Measurements from ENCODE around the gene LRTM1. TPM values are rescaled to one million over a fixed set of nuclear protein-coding genes. Genes with fewer than 3 reads are reported as not detected.

LRTM1 gene
- total RNA-seq, 1 donor from 2014 or later, result not detected

DNA sequence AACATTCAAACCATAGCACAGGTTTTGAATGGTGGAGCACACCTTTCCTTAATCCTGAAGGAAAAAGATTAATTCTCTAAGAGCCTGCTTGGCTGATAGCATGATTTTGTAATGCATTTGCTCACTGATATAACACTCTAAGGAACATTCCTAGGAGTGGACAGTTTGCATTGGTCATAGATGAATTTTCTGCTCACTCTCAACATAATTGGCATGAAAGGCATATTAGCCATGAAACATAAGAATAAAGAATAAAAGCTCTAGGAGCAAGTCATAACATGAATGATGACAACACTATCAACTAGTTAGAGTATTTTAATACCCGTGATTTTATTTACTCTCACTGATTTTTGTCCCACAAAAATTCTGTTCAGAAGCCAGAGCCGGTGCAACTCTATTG is 34.3 kb upstream of the LRTM1 start:
- Mint-ChIP-seq H3K36me3 (ENCODE audit: low read depth, unreplicated experiment) (no peaks in the 10 kb centered on the region), H3K4me3 (ENCODE audit: unreplicated experiment) (no peak overlapping the region), H3K27ac (ENCODE audit: unreplicated experiment) (no peak overlapping the region), H3K27me3 (ENCODE audit: unreplicated experiment) (no peaks in the 10 kb centered on the region), H3K9me3 (ENCODE audit: unreplicated experiment) (no peaks in the 10 kb centered on the region), H3K4me1 (ENCODE audit: unreplicated experiment) (peaks cover 26% of the 10 kb centered on the region)
- no peak for DNase-seq (ENCODE audit: low spot score)
- TF ChIP-seq, protein P1, sequence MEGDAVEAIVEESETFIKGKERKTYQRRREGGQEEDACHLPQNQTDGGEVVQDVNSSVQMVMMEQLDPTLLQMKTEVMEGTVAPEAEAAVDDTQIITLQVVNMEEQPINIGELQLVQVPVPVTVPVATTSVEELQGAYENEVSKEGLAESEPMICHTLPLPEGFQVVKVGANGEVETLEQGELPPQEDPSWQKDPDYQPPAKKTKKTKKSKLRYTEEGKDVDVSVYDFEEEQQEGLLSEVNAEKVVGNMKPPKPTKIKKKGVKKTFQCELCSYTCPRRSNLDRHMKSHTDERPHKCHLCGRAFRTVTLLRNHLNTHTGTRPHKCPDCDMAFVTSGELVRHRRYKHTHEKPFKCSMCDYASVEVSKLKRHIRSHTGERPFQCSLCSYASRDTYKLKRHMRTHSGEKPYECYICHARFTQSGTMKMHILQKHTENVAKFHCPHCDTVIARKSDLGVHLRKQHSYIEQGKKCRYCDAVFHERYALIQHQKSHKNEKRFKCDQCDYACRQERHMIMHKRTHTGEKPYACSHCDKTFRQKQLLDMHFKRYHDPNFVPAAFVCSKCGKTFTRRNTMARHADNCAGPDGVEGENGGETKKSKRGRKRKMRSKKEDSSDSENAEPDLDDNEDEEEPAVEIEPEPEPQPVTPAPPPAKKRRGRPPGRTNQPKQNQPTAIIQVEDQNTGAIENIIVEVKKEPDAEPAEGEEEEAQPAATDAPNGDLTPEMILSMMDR (IDR thresholded peaks at IDR 0.05; ENCODE audit: unreplicated experiment), result no peak

DNA sequence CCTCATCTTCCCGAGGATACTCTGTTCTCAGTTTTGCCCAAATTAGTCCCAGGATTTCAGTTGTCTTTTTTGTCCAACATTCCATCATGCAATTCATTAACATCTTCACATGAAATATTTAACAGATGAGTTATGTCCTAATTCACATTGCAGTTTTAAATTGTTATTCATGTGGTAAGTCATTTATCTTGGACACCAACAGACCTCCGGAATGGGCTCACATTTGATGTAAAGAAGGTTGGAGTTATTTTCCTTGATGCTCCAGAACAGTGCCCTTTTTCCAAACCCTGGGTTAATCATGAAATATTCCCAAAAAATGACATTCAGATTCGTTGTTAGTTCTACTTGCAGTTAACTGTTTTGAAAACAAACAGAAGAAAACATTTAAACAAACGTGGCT is 32.8 kb upstream of the LRTM1 start:
- peaks cover 31% of the 10 kb centered on the region for H3K4me1 Mint-ChIP-seq (ENCODE audit: unreplicated experiment)
- DNase-seq (ENCODE audit: low spot score), result no peak
- TF ChIP-seq, protein P1 (IDR thresholded peaks at IDR 0.05; ENCODE audit: unreplicated experiment), result no peak
- H3K9me3 Mint-ChIP-seq (ENCODE audit: unreplicated experiment), result no peaks in the 10 kb centered on the region
- no peak overlapping the region for H3K4me3 Mint-ChIP-seq (ENCODE audit: unreplicated experiment)
- no peaks in the 10 kb centered on the region for H3K27me3 Mint-ChIP-seq (ENCODE audit: unreplicated experiment)
- H3K27ac Mint-ChIP-seq (ENCODE audit: unreplicated experiment), result no peak overlapping the region
- H3K36me3 Mint-ChIP-seq (ENCODE audit: low read depth, unreplicated experiment), result no peaks in the 10 kb centered on the region

DNA sequence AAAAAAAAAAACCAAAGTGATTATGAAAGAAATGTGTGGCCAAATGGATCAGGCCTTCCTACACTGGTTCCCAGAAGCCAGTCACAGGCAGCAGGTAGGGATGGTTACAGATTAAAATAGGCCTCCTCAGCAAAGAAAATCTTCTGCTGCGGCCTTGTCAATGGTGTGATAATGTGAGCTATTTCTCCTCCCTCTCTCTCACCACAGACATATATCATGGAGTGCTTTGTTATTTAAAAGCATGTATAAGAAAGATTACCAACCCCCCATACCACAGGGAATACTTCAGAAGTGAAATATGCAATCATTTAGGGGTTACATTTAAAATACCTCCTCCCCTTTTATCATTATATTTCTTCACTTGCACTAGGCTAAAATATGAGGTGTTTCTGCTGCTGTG is 32.2 kb upstream of the LRTM1 start:
- H3K4me1 Mint-ChIP-seq (ENCODE audit: unreplicated experiment), result peaks cover 25% of the 10 kb centered on the region
- H3K9me3 Mint-ChIP-seq (ENCODE audit: unreplicated experiment), result no peaks in the 10 kb centered on the region
- DNase-seq (ENCODE audit: low spot score), result no peak
- TF ChIP-seq, protein P1 (IDR thresholded peaks at IDR 0.05; ENCODE audit: unreplicated experiment), result no peak
- no peaks in the 10 kb centered on the region for H3K27me3 Mint-ChIP-seq (ENCODE audit: unreplicated experiment)
- no peak overlapping the region for H3K4me3 Mint-ChIP-seq (ENCODE audit: unreplicated experiment)
- H3K27ac Mint-ChIP-seq (ENCODE audit: unreplicated experiment), result no peak overlapping the region
- H3K36me3 Mint-ChIP-seq (ENCODE audit: low read depth, unreplicated experiment), result no peaks in the 10 kb centered on the region

DNA sequence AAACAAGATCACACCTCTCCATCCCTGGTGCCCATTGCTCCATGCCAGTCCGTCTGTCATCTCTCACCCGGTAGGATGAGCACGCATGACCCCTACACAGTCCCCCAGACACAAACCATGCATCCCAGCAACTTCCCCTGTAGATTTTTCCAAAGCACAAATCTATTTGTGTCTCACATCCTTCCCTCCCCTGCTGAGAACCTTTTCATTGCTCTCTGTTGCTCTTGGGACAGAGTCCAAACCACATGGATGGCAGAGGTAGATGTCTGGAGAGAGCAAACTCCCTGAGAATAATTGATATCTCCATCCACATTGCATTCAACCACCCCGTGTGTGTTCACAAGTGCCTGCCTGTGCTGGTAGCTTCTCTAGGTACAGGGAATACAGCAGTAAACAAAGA is 29.9 kb upstream of the LRTM1 start:
- no peak for DNase-seq (ENCODE audit: low spot score)

DNA sequence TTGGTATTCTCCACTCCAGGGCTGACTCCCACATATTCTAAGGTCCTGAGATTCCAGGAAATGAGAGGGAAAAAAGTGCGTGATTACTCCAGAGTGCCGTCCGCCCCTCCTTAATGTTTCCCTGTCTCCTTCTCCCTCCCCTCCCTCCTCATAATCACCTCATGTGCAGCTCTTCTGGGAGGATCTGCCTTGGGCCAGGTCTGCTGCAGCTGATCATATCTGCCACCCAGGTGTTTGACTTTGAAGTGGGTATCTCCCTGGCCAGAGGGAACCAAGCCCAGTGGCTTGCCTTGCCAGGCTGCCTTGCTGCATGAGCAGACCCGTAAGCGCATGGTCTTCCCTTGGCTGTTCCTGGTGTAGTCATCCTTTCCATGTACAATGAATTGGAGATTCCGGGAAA is 28.1 kb upstream of the LRTM1 start:
- no peak for DNase-seq (ENCODE audit: low spot score)
- no peak overlapping the region for H3K27ac Mint-ChIP-seq (ENCODE audit: unreplicated experiment)
- peaks cover 21% of the 10 kb centered on the region for H3K4me1 Mint-ChIP-seq (ENCODE audit: unreplicated experiment)
- H3K9me3 Mint-ChIP-seq (ENCODE audit: unreplicated experiment), result no peaks in the 10 kb centered on the region
- no peaks in the 10 kb centered on the region for H3K36me3 Mint-ChIP-seq (ENCODE audit: low read depth, unreplicated experiment)
- H3K27me3 Mint-ChIP-seq (ENCODE audit: unreplicated experiment), result no peaks in the 10 kb centered on the region
- H3K4me3 Mint-ChIP-seq (ENCODE audit: unreplicated experiment), result no peak overlapping the region
- TF ChIP-seq, protein P1 (IDR thresholded peaks at IDR 0.05; ENCODE audit: unreplicated experiment), result no peak

More for the DNA sequence above, 29.9 kb upstream of the LRTM1 start:
- H3K4me1 Mint-ChIP-seq (ENCODE audit: unreplicated experiment), result peaks cover 21% of the 10 kb centered on the region
- H3K27ac Mint-ChIP-seq (ENCODE audit: unreplicated experiment), result no peak overlapping the region
- H3K4me3 Mint-ChIP-seq (ENCODE audit: unreplicated experiment), result no peak overlapping the region
- TF ChIP-seq, protein P1 (IDR thresholded peaks at IDR 0.05; ENCODE audit: unreplicated experiment), result no peak
- H3K27me3 Mint-ChIP-seq (ENCODE audit: unreplicated experiment), result no peaks in the 10 kb centered on the region
- H3K36me3 Mint-ChIP-seq (ENCODE audit: low read depth, unreplicated experiment), result no peaks in the 10 kb centered on the region
- H3K9me3 Mint-ChIP-seq (ENCODE audit: unreplicated experiment), result no peaks in the 10 kb centered on the region

Data from endothelial cell (in vitro differentiated cells).